CD14-positive monocyte (primary cell): ENCODE results near the gene OR9G4. TPM values are rescaled to one million over a fixed set of nuclear protein-coding genes. Genes with fewer than 3 reads are reported as not detected.

Experiments used
- DNase-seq, 3 donors: peaks; one replicate each; pipeline ENCODE4 v3.0.0-alpha.2; 2011 to 2022
- H2AFZ ChIP-seq: 2 replicates; pipeline ENCODE4 v1.6.0; 2012; ENCODE audit warnings: mild to moderate bottlenecking, low read depth, low read length, inconsistent platforms; ENCODE audit not compliant: insufficient read depth, poor library complexity, severe bottlenecking
- H3K27ac ChIP-seq, 2 donors: 1 replicate in 1 of 2; 2 replicates in 1 of 2; pipeline ENCODE4 v1.5.1; 2012 to 2013; ENCODE audit warnings: low read length in 2 of 2, control low read depth in 1 of 2, inconsistent platforms in 1 of 2, low read depth in 1 of 2, mild to moderate bottlenecking in 1 of 2
- H3K27me3 ChIP-seq, 2 donors: one replicate each; pipeline versions ENCODE4 v1.6.0 to v1.6.1; 2011 to 2013; ENCODE audit warnings: low read length in 2 of 2; ENCODE audit not compliant: control insufficient read depth in 2 of 2, insufficient read depth in 2 of 2
- H3K36me3 ChIP-seq, 2 donors: replicated peaks in 1 of 2; 1 replicate in 1 of 2; 2 replicates in 1 of 2; pipeline versions ENCODE4 v1.5.1 to v1.6.1; 2012 to 2013; ENCODE audit warnings: low read length in 2 of 2, control low read depth in 1 of 2, inconsistent platforms in 1 of 2, mild to moderate bottlenecking in 1 of 2; ENCODE audit not compliant: insufficient read depth in 2 of 2, control insufficient read depth in 1 of 2
- H3K4me1 ChIP-seq, 2 donors: 1 replicate in 1 of 2; 2 replicates in 1 of 2; pipeline versions ENCODE4 v1.5.1 to v1.6.1; 2012 to 2013; ENCODE audit warnings: low read length in 2 of 2, control low read depth in 1 of 2, inconsistent platforms in 1 of 2, mild to moderate bottlenecking in 1 of 2, moderate library complexity in 1 of 2; ENCODE audit not compliant: insufficient read depth in 2 of 2, control insufficient read depth in 1 of 2
- H3K4me2 ChIP-seq: replicated peaks from 2 replicates; pipeline ENCODE3; 2012; ENCODE audit warnings: low read length, moderate library complexity, mild to moderate bottlenecking; ENCODE audit not compliant: poor library complexity, severe bottlenecking; ENCODE audit errors: extremely low read depth
- H3K4me3 ChIP-seq, 3 experiments: fragments of 200-600 bp in 1 of 3; sonication (generic) in 1 of 3; replicated peaks in 1 of 3; 1 replicate in 2 of 3; 2 replicates in 1 of 3; pipeline ENCODE4 v1.5.1; 2011 to 2013; ENCODE audit warnings: low read length in 3 of 3, mild to moderate bottlenecking in 3 of 3, control low read depth in 2 of 3, low read depth in 2 of 3, inconsistent platforms in 1 of 3, moderate library complexity in 1 of 3
- H3K79me2 ChIP-seq: 2 replicates; pipeline ENCODE4 v1.6.0; 2012; ENCODE audit warnings: mild to moderate bottlenecking, control low read depth, inconsistent platforms, low read length, moderate library complexity; ENCODE audit not compliant: insufficient read depth
- H3K9ac ChIP-seq: 2 replicates; pipeline ENCODE4 v1.6.0; 2017; ENCODE audit warnings: low read length, mild to moderate bottlenecking; ENCODE audit not compliant: insufficient read depth, poor library complexity, severe bottlenecking
- H3K9me3 ChIP-seq, 2 donors: replicated peaks in 1 of 2; 1 replicate in 1 of 2; 2 replicates in 1 of 2; pipeline versions ENCODE4 v1.5.1 to v1.6.1; 2012 to 2013; ENCODE audit warnings: low read length in 2 of 2, control low read depth in 1 of 2; ENCODE audit not compliant: control insufficient read depth in 1 of 2, insufficient read depth in 1 of 2
- H4K20me1 ChIP-seq: 2 replicates; pipeline ENCODE4 v1.6.0; 2012; ENCODE audit warnings: mild to moderate bottlenecking, low read length, control low read depth, moderate library complexity; ENCODE audit not compliant: insufficient read depth
- H3K27ac Mint-ChIP-seq, 7 donors: one replicate each; pipeline ENCODE4 v1.8.0; 2020; ENCODE audit warnings: mild to moderate bottlenecking in 7 of 7, mixed read lengths in 7 of 7, moderate library complexity in 6 of 7, inconsistent platforms in 2 of 7
- H3K27me3 Mint-ChIP-seq, 3 donors: one replicate each; pipeline ENCODE4 v1.8.0; 2021 to 2022; ENCODE audit warnings: low read depth in 3 of 3, mild to moderate bottlenecking in 3 of 3, mixed read lengths in 3 of 3, moderate library complexity in 3 of 3, inconsistent platforms in 1 of 3
- H3K36me3 Mint-ChIP-seq, 2 donors: one replicate each; pipeline ENCODE4 v1.8.0; 2020; ENCODE audit warnings: mixed read lengths in 2 of 2, inconsistent platforms in 1 of 2, mild to moderate bottlenecking in 1 of 2
- H3K4me1 Mint-ChIP-seq: one replicate; pipeline ENCODE4 v1.8.0; 2020; ENCODE audit warnings: mild to moderate bottlenecking, mixed read lengths
- H3K4me3 Mint-ChIP-seq, 2 donors: one replicate each; pipeline ENCODE4 v1.8.0; 2020; ENCODE audit warnings: mild to moderate bottlenecking in 2 of 2, mixed read lengths in 2 of 2, moderate library complexity in 1 of 2
- H3K9me3 Mint-ChIP-seq, 7 donors: one replicate each; pipeline ENCODE4 v1.8.0; 2020 to 2022; ENCODE audit warnings: mixed read lengths in 7 of 7, mild to moderate bottlenecking in 6 of 7, moderate library complexity in 6 of 7, inconsistent platforms in 2 of 7
- CTCF ChIP-seq: fragments of 200-600 bp; IDR thresholded peaks from one replicate; pipeline ENCODE4 v1.8.0; 2022; ENCODE audit warnings: antibody characterized with exemption, mild to moderate bottlenecking
- WGBS: methylation state at CpG from one replicate; pipeline ENCODE4 v1.1.5; 2013; ENCODE audit warnings: missing lambda C conversion rate; ENCODE audit not compliant: insufficient coverage; 5-methylcytosine and 5-hydroxymethylcytosine counted together
- intact Hi-C, 2 donors: fragments of 100-400 bp; cut with micrococcal nuclease; formaldehyde crosslinking; loops; one replicate each; pipeline versions ENCODE4 v1.15.0 to v1.15.1; 2023
- polyA plus RNA-seq, 3 donors: library from polyadenylated mRNA; depleted of rRNA in 1 of 3; unstranded in 2 of 3; stranded (reverse) in 1 of 3; fragments of 300-500 nt in 2 of 3; fragments of >200 nt in 1 of 3; fragmentation: Illumina TruSeq in 2 of 3; gene quantifications; 1 replicate in 2 of 3; 2 replicates in 1 of 3; pipeline ENCODE4 v1.2.3, GENCODE V29; 2012 to 2021

Gene OR9G4
- polyA plus RNA-seq, 3 donors, result not detected

DNA sequence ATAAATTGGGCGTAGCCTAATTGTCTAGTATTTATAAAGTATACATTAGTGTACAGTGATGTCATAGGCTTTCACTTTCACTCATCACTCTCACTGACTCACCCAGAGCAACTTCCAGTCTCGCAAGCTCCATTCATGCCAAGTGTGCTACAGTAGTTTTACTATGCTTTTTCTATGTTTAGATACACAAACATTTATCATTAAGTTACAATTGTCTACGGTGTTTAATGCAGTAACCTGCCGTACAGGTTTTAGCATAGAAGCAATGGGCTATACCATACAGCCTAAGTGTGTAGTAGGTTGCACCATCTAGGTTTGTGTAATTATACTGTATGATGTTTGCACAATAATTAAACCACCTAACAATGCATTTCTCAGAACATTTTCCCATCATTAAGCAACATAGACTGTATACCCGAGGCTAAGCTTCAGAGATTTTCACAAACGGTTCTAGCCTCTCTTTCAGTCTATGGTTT, 32.1 kb downstream of the OR9G4 start:
- Mint-ChIP-seq H3K36me3 (no peaks in the 10 kb centered on the region), H3K4me1 (no peaks in the 10 kb centered on the region), H3K27me3 (no peaks in the 10 kb centered on the region), H3K4me3 (no peak overlapping the region), H3K9me3 (peaks cover 2 to 22% (median 7%) of the 10 kb centered on the region in 7 donors), H3K27ac (no peak overlapping the region)
- no peak overlapping the region for H3K4me3 ChIP-seq
- no peak overlapping the region for H3K9ac ChIP-seq
- H3K9me3 ChIP-seq, result peaks cover 0 to 3% of the 10 kb centered on the region in 2 donors
- no peaks in the 10 kb centered on the region for H3K79me2 ChIP-seq
- no CpG with 5 or more reads among the region's 6 CpGs for WGBS
- no peak overlapping the region for H3K4me2 ChIP-seq
- no peak overlapping the region for H2AFZ ChIP-seq
- intact Hi-C loops, result no loop called here
- no peaks in the 10 kb centered on the region for H3K27me3 ChIP-seq
- no peak for TF ChIP-seq CTCF
- no peak overlapping the region for H3K27ac ChIP-seq
- H3K36me3 ChIP-seq, result no peaks in the 10 kb centered on the region
- H3K4me1 ChIP-seq, result no peaks in the 10 kb centered on the region
- DNase-seq, result no peak
- H4K20me1 ChIP-seq, result no peaks in the 10 kb centered on the region

DNA sequence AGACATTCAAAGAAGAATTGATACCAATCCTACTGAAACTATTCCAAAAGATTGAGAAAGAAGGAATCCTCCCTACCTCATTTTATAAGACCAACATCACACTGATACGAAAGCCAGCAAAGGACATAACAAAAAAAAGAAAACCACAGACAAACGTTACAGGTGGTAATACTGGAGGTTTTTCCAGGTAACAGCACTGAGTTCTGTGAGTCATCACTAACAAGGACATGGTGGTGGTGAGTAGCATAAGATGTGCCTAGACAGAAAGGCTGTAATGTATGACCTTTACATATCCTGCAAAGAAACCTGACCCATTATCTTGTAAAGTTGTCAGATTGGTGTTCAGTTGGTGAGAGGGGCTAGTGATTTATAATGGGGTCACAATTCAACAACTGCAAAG, 34.3 kb downstream of the OR9G4 start:
- Histone ChIP-seq H3K27me3 (no peaks in the 10 kb centered on the region), H3K4me3 (no peak overlapping the region), H3K36me3 (no peaks in the 10 kb centered on the region), H3K9ac (no peak overlapping the region), H3K79me2 (no peaks in the 10 kb centered on the region), H3K27ac (no peak overlapping the region), H3K4me2 (no peak overlapping the region), H4K20me1 (no peaks in the 10 kb centered on the region), H2AFZ (no peak overlapping the region), H3K4me1 (no peaks in the 10 kb centered on the region), H3K9me3 (peaks cover 0 to 3% of the 10 kb centered on the region in 2 donors)
- no peak for DNase-seq
- H3K27ac Mint-ChIP-seq, result no peak overlapping the region
- intact Hi-C loops, result no loop called here
- no peaks in the 10 kb centered on the region for H3K36me3 Mint-ChIP-seq
- no peaks in the 10 kb centered on the region for H3K27me3 Mint-ChIP-seq
- no peaks in the 10 kb centered on the region for H3K4me1 Mint-ChIP-seq
- no peak for TF ChIP-seq CTCF
- no CpG with 5 or more reads among the region's 2 CpGs for WGBS
- H3K9me3 Mint-ChIP-seq, result peaks cover 3 to 21% (median 7%) of the 10 kb centered on the region in 7 donors
- H3K4me3 Mint-ChIP-seq, result no peak overlapping the region
